Left ventricle myocardium superior (tissue), 1 donor: Measurements from ENCODE around the gene E2F8. TPM values are rescaled to one million over a fixed set of nuclear protein-coding genes. Genes with fewer than 3 reads are reported as not detected.

Experiments used
- ATAC-seq: fragments of 200-7000 bp; cut with Tn5 transposase; one replicate; pipeline ENCODE4 v1.9.1; 2020; ENCODE audit warnings: mild to moderate bottlenecking, moderate library complexity
- DNase-seq: peaks from one replicate; pipeline ENCODE4 v3.0.0-alpha.2; 2020
- intact Hi-C: fragments of 100-400 bp; cut with micrococcal nuclease; formaldehyde crosslinking; loops from one replicate; pipeline ENCODE4 v1.11.0; 2022
- total RNA-seq: library from RNA; stranded (reverse); fragmentation: NEBNext Ultra II Directional; extraction: Animal tissue kit (Norgen Biotek cat#: 25700); gene quantifications from one replicate; pipeline ENCODE4 v1.2.1, GENCODE V29; 2021
- donor health status: DM: no; HTN: yes; CAD: no; lungs with severe emphysema.

Gene E2F8
- total RNA-seq, 1 donor from 2014 or later: 5.8 TPM

DNA sequence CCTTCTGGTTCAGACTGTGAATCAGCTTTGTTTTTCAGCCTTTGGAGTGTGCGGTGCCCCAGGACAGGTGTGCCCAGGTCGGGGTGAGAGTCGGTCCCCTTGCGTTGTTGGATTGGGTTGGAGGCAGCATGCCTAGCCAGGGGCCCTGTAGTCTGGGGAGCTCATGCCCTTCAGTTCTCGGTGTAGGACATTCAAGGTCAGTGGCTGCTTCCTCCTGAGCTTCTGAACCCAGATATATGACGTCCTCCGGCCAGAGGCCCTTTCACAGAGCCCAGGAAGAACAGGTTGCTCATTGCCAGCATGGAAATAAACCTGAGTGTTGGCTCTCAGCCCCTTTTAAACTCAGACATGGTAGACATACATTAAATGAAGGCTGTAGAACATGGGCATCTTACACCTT, 41.7 kb downstream of the E2F8 start:
- DNase-seq: peak; percentile 54
- intact Hi-C loops: no loop called here
- peak; percentile 40 for ATAC-seq

- ATAC-seq: peak; percentile 63
- DNase-seq: peak; percentile 45
- intact Hi-C loops: no loop called here
These were observed 44.3 kb downstream of the E2F8 start for GRCh38 chr11:19196432-19196831.

DNA sequence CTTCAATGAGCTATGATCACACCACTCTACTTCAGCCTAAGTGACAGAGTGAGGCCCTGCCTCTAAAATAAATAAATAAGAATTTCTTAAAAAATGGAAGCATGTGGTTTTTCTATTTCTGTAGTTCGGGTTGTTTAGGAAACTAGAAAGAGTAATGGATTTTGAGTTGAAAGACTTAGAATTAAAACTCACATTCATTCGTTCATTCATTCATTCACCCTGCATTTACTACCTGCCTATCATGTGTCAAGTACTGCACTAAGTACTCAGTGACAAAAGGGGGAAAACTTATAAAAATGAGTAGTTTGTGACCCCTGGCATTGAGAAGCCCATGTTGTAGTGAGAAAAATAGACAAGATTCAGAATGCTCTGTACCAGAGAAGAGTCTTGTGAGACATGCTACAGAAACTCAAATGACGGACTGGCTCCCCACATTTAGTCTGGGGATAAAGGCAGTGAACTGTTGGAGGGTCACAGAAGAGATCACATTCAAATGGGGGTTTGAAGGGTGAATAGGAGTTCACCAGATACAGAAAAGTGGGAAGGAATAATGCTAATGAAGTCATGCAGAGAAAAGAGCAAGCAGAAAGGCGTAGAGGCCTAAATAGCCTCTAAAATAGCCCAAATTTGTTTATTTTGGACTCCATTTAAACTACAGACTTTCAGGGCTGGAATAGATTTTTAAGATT, 46.0 kb downstream of the E2F8 start:
- DNase-seq (no peak), ATAC-seq (no peak)
- intact Hi-C loops: no loop called here

GRCh38 chr11:19193916-19194315, 46.8 kb downstream of the E2F8 start:
- intact Hi-C loops: no loop called here
- ATAC-seq: peak; percentile 10
- no peak for DNase-seq

- DNase-seq (peak; percentile 48), ATAC-seq (peak; percentile 69)
- intact Hi-C loops: no loop called here
These were observed 49.1 kb downstream of the E2F8 start for GRCh38 chr11:19191530-19192169.

GRCh38 chr11:19187833-19188258, 52.9 kb downstream of the E2F8 start:
- intact Hi-C loops: no loop called here
- DNase-seq: no peak
- no peak for ATAC-seq

DNA sequence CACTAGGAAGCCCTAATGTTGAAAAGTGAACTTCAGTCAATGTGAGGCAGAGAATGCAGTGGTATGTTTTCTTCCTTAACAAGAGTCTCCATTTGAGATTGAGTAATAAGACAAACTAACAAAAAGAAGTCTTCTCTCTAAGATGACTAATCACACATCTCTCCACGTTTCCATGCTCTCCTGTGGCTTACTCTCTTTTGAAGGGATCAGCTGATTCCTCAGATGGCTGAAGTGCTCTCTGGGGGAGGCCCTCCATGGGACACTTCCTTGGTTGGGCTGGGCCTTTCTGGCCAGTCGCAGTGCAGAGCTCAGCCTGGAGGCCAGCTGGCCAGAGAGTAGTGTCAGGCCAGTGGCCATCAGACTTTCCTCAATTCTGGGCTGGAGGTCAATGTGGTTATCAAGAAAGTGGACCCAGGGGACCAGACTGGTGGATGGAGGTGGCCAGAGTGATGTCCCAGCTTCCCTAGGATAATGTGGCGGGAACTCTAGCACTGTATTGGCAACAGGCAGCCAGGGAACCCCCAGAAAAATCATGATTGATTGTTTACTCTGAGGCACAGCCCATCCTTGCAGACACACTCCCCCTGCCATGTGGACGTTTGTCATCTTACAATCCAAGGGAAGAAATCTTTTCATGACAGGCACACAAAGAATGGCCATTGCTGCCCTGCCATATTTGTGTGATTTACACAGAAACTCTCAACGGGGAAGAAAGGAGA, 53.5 kb downstream of the E2F8 start:
- DNase-seq: no peak
- intact Hi-C loops: no loop called here
- ATAC-seq: peak; percentile 7

- no peak for ATAC-seq
- intact Hi-C loops: no loop called here
These were observed 55.2 kb downstream of the E2F8 start for GRCh38 chr11:19185516-19186052.

DNA sequence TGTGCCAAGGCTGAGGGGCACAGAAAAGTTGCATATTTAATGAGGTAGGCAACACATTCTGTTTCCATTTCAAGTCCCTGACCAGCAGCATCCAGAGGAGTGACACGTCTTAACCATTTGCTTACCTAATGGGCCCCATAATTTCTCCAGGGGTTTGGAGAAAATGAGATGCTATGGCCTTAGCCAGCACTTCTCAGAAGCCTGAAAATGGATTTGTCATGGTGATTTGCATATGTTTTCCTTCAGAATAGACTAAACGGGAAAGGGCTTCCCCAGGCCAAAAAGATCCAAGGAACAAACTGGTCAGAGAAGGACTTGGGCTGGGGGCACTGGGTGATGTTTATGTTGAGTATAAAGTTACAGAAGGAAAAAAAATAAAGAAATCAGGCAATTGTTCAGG, 55.7 kb downstream of the E2F8 start:
- intact Hi-C loops: no loop called here
- DNase-seq (no peak), ATAC-seq (no peak)

More at GRCh38 chr11:19185516-19186052, 55.2 kb downstream of the E2F8 start:
- no peak for DNase-seq

DNA sequence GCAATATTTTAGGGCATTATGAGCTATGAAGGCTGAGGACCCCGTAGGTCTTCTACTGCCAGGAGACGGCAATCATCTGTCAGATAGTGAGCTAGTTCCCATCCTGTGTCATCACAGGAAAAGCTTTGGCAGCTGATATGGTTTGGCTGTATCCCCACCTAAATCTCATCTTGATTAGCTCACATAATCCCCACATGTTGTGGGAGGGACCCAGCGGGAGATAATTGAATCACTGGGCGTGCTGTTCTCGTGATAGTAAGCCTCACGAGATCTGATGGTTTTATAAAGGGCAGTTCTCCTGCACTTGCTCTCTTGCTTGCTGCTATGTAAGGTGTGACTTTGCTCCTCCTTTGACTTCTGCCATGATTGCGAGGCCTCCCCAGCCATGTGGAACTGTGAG, 57.1 kb downstream of the E2F8 start:
- intact Hi-C loops: no loop called here
- no peak for ATAC-seq
- DNase-seq: no peak

DNA sequence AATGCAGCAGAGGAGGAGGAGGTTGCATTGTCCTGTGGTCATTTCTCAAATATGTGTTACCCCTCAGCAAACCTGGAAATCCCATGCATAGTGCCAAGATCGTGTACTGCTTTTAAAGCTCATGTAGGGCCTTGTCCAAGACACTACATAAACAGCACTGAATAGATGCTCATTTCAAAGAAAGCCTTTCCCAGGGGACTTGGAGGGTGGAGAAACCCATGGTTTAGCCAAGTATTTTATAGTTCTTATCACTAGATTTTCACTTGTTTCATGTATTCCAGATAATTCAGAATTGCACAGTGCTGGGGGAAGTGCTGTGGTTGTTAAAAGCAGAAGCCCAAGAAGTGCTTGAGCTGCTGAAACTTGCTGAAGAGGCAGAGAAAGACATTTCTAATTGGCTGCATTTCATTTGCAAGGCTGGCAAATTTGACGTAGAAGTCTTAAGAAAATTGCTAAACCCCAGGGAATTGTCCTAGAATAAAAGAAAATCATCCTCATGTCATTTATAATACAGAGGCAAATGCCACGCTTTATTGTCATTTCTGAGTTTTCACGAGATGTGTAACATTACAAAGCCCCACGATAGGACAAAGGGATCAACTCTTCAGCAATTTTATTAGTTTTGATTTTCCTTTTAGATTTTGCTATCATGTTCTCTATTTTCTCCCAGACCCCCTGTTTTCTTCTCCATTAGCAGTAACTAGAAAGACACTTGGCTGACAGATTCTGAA, 59.0 kb downstream of the E2F8 start:
- DNase-seq: no peak
- ATAC-seq: peak; percentile 2
- intact Hi-C loops: no loop called here

DNA sequence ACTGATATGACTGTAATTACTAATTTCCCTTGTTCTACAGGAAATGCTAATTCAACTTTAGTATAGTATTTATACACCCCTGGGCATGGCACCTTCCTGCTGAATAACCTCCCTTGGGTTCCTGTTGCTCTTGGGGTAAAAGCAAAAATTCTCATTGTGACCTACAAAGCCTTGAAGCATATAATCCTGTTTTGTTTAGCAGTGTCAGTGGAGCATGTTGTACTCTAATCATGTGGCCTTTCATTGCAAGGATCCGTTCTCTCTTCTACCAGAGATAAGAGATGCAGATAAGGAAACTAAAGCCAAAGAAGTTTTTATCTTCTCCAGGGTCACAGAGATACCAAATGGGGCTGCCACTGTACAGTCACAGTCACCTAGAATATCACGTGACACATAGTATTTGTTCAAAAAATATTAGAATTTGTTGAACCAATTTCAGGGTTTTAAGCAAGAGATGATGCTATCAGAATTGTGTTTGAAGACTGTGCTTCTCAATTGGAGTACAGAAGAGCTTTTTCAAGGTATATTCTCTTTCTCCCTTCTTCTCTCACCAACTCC, 64.0 kb downstream of the E2F8 start:
- intact Hi-C loops: no loop called here
- no peak for DNase-seq
- ATAC-seq: no peak

Other genes starting within 250 kb of the E2F8 start
- gene MRGPRX2, start 180.2 kb downstream of the E2F8 start, total RNA-seq: not detected
- gene ZDHHC13, start 123.8 kb downstream of the E2F8 start, total RNA-seq: 5.9 TPM
- 1,162 TPM for gene CSRP3, start 39.0 kb downstream of the E2F8 start, total RNA-seq